ENCODE results near the gene NEDD4L.

GRCh38 chr18:58169472-58169871, 125.4 kb downstream of the NEDD4L start:
- TF ChIP-seq ZNF792 (tag by site-specific recombination; IDR thresholded peaks at IDR 0.05) (no peak), ZNF677 (tag by site-specific recombination; IDR thresholded peaks at IDR 0.05) (no peak), CTCF (tag by site-specific recombination; IDR thresholded peaks at IDR 0.05) (no peak), PRDM6 (tag by site-specific recombination; IDR thresholded peaks at IDR 0.05) (no peak), ZNF426 (tag by site-specific recombination; IDR thresholded peaks at IDR 0.05) (no peak), ZNF184 (tag by site-specific recombination; IDR thresholded peaks at IDR 0.05) (no peak), PBX3 (CRISPR knock-in tag; IDR thresholded peaks at IDR 0.05) (no peak)
